K562 (cell line): Measurements from ENCODE around the gene VGF.

Source experiments
- POLR2A ChIP-seq: fragments of 450-650 bp; conservative IDR thresholded peaks from 2 replicates; pipeline ENCODE4 v1.6.1; 2016
- ZNF3 ChIP-seq: fragments of 250-450 bp; sonication (Bioruptor Pico); IDR thresholded peaks from 2 replicates; pipeline ENCODE4 v1.5.0; 2021; ENCODE audit warnings: mild to moderate bottlenecking, moderate library complexity

GRCh38 chr7:101195884-101196283 lies 30.5 kb upstream of the VGF start:
- TF ChIP-seq POLR2A (no peak), ZNF3 (no peak)
